HG03520 (cell line): Measurements from ENCODE around the gene ANO4.

Experiments used
- ATAC-seq: cut with Tn5 transposase; IDR thresholded peaks from one replicate; pipeline ENCODE4 v1.9.1; 2021; ENCODE audit warnings: mild to moderate bottlenecking, moderate library complexity; ENCODE audit not compliant: unreplicated experiment

The ANO4 gene

DNA sequence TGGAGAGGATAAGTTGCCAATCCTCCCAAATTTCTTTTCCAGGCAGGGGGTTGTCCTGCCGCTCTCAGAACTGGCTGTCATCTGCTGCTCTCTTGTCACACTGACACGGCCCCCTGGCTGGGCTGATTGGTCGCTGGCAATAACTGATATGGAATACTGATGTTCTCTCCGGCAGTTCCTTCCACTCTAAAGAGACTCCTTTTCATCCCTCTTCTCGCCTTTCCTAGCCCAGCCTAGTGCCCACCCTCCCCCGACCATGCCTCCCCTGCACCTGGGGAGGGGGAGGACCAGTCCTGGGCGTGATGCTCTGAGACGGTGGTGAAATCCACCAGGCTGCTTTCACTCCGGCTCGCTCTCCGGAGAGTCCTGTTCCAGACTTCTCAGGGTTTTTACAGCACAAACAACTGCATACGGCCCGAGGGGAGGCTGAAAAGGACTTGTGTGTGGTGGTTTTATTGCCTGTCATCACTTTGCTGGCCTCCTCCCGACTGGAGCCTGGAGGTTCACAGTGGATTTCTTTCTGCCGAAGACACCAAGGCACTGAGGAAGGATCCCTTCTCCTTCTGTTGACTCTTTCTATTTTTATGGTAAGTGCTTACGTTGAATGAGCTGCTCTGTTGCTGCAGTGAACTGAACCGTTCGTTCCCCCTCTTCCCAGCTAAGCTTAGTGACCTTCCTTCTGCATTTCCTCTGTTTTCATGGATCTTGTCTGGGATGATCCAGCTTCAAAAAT, at the start of gene ANO4:
ANO4 (plus strand) TSS at position 336 of the 733 bp plus-strand sequence. CDS start 107,010 bp downstream, outside the sequence.
- ATAC-seq, result no peak

GRCh38 chr12:100745378-100746071, 49.1 kb upstream of the ANO4 start:
- no peak for ATAC-seq

DNA sequence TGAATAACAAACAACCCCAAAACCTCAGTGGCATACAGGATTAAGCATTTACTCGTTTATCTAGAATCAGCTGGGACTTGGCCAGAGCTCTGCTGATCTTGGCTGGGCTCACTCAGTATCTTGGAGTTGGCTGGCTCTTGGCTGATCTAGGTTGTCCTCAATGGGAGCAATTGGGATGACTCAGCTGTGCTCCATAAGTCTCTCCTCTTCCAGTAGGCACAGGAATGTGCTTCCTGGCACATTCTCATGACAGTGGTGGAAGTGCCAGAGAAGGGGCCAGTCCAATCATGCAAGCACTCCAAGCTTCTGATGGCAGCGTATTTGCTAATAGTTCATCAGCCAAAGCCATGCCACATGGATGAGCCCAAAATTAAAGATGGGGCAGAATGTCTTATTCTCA, 41.7 kb upstream of the ANO4 start:
- ATAC-seq, result no peak

GRCh38 chr12:100753837-100754236, 40.7 kb upstream of the ANO4 start:
- no peak for ATAC-seq

- ATAC-seq, result no peak
Observed at GRCh38 chr12:100755186-100755585, 39.4 kb upstream of the ANO4 start.

DNA sequence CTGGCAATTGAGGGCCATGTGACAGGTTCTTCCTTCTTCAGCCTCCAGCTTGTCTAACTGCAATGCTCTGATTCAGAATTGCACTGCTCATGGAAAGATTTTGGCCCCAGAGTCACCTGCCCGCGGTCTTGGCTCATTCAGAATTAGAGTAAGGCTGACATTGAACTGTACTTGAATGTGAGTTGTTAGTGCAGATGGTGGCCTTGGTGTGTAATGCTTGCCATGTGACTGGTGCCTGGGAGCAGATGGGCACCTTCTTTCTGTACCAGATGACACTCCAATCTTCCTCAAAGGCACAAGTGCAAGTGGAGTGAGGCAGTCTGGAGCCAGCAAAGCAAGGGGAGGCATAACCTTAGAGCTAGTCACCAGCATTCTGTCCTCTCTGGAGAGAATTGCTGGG, 36.5 kb upstream of the ANO4 start:
- ATAC-seq, result no peak

DNA sequence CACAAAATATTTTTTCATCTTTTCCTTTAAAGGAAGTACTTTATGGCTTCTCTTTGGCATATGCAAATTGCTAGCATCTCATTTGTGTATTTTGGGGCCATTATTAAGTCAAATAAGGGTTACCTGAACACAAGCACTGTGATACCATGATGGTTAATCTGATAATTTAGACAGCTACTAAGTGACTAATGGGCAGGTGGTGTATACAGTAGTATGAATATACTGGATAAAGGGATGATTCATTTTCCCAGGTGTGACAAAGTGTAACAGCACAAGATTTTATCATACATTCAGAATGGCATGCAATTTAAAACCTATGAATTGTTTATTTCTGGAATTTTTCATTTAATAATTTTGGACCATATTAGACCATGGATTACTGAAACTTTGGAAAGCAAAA, 27.2 kb upstream of the ANO4 start:
- no peak for ATAC-seq

DNA sequence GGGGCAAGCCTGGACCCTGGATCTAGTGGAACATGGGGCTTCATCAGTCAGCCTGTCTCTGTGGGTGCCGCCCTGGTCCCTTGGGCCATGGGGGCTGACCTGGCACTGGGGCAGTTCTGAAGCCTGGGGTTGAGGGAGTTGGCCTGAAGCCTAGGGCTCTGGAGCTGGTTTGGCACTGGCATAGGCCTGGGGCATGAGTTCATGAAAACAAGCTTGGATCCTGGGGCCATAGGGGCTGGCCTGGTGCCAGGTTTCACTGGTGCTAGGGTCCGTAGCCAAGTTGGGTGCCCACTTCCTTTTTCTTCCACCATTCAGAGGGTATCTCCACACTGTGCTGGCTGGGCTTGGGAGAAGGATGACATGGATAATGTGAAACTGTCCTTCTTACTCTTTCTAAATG, 26.6 kb upstream of the ANO4 start:
- no peak for ATAC-seq

DNA sequence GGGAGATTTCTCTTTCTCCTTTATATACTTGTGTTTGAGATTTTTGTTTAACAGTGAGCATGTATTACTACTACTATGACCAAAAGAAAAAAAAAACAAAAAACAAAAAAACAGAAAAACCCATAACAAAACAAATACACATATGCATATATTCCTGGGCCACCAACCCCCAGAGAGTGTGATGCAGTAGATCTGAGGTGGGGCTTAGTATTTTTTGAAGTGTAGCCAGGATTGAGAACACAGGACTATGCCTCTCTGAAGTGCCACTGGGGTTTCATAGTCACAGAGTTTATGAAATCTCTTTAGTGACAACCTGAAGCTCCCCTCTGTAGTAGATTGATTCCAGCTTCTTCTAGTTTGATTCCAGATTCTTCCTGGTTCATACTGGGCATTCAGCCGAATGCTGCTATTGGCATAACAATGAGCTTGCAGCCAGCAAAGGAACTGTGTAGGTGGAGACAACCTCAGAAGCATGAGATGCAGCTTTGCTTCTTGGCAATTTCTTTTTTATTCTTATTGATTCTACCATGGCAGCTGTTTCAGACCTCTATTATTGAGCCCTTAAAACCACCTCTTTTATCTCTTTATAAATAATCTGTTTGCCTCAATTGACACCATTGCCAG, 15.5 kb upstream of the ANO4 start:
- no peak for ATAC-seq

DNA sequence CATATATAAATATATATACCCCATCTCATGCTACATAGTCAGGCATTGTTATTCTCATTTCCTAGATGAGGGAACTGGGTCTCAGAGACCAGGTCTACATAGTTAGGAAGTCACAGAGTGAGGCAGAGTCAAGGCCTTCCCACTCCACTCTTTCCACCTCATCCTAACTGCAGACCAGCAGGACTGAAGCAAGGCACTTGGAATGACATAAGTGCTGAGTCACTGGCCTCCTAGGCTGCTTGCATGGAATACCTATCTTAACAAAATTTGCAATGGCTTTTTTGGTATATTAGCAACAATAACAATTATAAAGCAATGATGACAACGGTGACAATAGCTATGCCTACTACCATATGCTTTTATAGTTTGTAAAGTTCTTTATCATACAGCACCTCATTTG, 5.4 kb upstream of the ANO4 start:
- ATAC-seq, result no peak

DNA sequence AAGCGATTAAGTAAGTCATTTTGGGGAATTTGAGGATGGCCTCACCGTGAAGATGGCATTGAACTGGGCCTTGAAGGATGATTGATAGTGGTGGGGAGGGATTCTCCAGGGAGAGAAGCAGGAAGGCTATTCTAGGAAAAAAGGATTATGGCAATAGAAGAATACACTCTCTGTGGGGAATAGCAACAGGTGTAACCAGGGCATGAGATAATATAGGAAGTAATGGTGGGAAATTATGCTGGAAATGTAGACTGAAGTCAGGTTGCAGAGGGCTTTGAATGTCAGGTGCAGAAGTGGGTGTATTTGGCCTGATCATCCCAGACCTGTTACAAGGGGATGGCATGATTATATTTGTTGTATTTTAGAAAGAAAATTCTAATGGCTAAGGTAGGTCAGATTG, 4.6 kb upstream of the ANO4 start:
- ATAC-seq, result no peak

- ATAC-seq, result no peak
Observed at GRCh38 chr12:100790552-100790951, 4.0 kb upstream of the ANO4 start.

GRCh38 chr12:100793182-100793581, 1.4 kb upstream of the ANO4 start:
- ATAC-seq, result no peak

DNA sequence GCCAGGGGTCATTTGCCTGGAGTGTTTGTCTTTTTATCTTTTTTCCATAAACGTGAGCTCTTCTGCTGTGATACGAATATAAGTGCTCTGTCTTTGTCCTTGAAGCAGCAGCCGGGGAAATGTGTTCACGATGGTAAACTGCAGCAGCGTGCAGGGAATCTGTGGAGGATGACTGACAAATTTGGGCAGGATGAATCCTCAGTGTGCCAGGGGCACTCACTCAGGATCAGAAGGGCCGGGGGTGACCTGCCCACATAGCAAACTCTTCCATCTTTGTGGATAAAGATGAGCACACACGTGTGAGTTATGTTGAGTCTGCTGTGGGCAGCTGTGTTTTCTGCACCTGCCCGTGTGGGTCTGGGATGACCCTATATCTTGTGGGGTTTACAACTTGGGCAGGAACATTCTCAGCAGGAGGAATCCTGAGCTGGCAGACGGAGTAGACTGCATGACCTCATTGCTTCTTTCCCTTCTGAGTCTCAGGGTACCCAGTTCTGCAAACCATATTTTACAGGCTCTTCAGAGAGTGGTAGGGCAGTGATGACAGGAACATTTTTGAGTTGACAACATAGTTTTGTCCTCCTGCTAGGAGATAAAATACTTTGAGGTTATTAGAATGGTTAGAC, 711 bp downstream of the ANO4 start:
- no peak for ATAC-seq

- ATAC-seq, result no peak
Observed at GRCh38 chr12:100795800-100796179, 1.2 kb downstream of the ANO4 start.

GRCh38 chr12:100796621-100797020, 2.0 kb downstream of the ANO4 start:
- ATAC-seq, result no peak

DNA sequence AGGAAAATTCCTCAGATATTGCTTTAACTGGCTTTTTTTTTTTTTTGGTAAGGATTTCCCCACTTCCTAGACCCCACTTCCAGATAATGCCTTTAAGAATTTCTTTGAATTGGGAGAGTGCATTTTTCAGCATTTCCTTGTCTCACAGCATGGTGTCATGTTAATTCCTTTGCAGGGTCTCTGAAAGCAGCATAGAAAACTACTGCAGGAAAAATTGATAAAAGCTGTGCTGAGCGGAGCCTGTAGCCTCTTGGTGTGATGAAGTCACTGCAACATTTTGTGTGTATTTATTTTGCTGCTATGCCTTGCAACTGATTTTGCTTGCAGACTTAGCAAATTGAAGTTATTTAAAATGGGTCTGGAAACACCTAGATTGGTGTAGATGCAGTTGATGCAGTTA, 2.7 kb downstream of the ANO4 start:
- ATAC-seq, result no peak

DNA sequence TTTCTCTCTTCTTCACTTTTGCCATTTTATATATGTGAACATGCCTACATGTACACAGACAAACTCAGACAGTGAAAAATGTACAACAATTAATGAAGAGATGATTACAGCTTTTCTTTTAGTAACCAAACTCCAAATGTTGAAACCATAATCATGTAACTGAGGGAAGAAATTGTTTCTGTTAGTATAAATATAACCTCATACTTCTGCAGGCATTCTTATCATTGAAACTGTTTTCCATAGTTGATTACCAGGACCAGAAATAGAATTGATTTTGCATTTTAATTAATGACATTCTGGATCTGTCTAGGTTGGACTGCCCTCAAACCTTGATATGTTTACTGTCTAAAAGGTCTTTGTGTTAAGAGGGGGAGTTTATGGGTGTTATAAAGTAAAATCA, 3.2 kb downstream of the ANO4 start:
- ATAC-seq, result no peak

DNA sequence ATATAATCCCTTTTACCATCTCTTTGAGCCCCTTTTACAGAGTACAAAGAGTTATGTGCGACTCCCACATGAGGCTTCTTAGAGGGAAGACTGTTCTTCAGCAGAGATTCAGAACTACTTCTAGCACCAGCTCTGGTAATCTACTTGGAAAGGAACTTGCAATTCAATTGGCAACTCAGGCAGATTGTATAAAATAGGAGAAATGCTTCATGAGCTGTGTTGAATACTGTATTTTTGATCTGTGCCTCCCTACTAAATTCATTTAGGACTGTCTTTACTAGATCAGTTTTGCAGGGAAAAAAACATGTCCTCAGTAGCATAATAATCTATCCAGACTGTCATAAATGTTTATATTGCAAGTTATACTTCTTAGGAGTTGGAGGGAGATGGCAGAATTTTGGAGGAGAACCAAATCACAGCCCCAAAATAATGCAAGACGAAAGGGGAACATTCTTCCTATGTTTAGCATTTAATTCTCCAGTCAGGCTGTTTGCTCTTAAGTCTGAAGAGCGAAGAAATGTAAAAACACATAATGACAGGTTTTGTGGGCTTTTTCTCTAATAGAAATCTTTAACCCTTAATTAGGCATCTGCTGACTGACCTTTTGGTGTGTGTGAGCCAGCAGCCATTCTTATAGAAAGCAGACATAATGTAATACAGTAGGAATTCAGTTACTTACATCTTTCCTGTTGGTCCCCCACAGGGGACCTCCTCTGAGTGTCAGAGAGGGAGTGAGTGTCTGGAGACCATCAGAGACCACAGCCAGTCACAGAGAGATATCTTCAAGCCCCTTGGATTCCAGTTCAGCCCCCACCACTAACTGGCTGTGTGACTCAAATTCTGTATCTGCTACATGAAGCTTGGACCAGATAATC, 3.9 kb downstream of the ANO4 start:
- no peak for ATAC-seq

DNA sequence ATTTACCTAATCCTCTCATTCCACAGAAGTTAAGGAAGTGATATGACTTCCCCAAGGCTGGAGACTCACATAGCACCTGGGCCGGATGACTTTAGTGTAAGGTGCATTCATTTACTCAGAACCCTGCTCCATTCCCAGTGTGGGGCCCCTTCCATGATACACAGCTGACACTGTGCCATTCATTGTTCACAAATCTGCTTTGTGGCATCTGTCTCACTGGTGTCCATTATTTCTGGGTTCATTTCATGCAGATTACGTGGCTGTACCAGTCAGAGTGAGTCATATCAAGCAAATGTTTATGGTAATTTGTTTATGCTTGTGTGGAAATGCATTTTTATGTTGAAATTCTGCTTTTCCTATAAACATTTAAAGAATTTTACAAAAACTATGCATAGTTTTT, 5.2 kb downstream of the ANO4 start:
- no peak for ATAC-seq

DNA sequence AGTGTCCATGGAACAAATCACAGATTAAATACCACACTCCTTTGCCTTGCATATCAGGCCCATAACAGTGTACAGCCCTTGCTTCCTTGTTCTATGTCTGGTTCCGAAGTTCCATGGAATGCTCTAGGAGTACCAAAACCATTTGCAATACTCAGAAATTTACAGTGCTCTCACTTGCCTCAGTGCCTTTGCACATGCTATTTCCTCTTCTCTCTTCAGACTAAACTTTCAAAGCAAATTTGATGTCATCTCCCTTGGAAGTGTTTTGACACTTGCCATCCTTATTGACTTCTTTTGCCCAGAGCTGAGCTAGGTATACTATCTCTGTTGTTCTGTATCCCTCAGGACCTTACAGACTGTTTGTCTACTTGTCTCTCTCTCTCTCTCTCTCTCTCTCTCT, 6.1 kb downstream of the ANO4 start:
- no peak for ATAC-seq
